Kidney epithelial cell (primary cell): Measurements from ENCODE around the gene ITIH3. TPM values are rescaled to one million over a fixed set of nuclear protein-coding genes. Genes with fewer than 3 reads are reported as not detected.

Experiments used
- DNase-seq: peaks from one replicate; pipeline ENCODE4 v3.0.0-alpha.2; 2010; ENCODE audit warnings: low read depth
- H3K27me3 ChIP-seq: 2 replicates; pipeline ENCODE4 v1.6.0; 2011; ENCODE audit warnings: low read length; ENCODE audit not compliant: control insufficient read depth, insufficient read depth
- H3K36me3 ChIP-seq: 2 replicates; pipeline ENCODE4 v1.5.1; 2011; ENCODE audit warnings: low read length; ENCODE audit not compliant: control insufficient read depth, insufficient read depth
- H3K4me3 ChIP-seq: 2 replicates; pipeline ENCODE4 v1.5.1; 2011; ENCODE audit warnings: low read depth, mild to moderate bottlenecking, control low read depth, low read length
- total RNA-seq: library from RNA; depleted of rRNA; stranded (reverse); fragments of >200 nt; gene quantifications from 2 replicates; pipeline ENCODE4 v1.2.3, GENCODE V29; 2015
- TF ChIP-seq, protein P1 (sequence below): IDR thresholded peaks from 2 replicates; pipeline ENCODE4 v1.5.1; 2011; ENCODE audit warnings: mild to moderate bottlenecking, moderate library complexity, low read length, control low read depth, inconsistent platforms; ENCODE audit not compliant: insufficient read depth, poor library complexity, severe bottlenecking

The ITIH3 gene
- total RNA-seq, 1 donor from 2014 or later, result not detected

DNA sequence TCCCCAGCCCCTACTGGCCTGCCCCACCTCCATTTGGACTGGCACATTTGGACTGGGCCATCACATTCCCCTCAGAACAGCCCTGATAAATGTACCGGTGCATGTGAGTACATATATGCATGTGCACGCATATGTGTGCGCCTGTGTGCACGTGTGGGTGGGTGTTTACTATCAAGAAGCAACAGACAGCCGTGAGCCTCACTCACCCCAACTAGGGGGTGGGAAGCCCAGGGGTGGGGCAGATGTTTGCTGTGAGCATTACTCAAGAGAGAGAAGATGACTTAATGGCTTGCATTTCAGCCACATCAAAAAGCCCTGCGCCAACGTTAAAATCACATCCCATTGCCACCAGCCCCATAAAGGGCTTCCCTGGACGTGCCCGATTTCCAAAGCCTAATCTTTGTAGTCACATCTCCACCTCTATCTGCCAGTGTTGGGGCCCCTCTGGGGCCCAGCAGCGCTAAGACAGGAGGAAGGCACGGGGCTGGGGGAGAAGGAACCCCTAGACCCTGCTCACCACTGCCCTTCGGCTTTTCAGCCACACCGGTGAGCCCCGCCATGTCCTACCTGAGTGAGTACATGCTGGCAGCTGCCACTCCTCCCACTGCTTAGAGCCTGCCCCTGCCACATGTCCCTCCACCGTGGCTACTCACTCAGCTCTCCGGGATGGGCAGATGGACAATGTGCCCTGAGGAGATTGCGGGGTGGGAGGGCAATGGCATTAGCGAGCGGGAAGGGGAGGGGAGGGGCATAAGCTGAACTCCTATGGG, 10.9 kb downstream of the ITIH3 start:
- Histone ChIP-seq H3K4me3 (no peak overlapping the region), H3K27me3 (no peaks in the 10 kb centered on the region), H3K36me3 (no peaks in the 10 kb centered on the region)
- TF ChIP-seq, protein P1, sequence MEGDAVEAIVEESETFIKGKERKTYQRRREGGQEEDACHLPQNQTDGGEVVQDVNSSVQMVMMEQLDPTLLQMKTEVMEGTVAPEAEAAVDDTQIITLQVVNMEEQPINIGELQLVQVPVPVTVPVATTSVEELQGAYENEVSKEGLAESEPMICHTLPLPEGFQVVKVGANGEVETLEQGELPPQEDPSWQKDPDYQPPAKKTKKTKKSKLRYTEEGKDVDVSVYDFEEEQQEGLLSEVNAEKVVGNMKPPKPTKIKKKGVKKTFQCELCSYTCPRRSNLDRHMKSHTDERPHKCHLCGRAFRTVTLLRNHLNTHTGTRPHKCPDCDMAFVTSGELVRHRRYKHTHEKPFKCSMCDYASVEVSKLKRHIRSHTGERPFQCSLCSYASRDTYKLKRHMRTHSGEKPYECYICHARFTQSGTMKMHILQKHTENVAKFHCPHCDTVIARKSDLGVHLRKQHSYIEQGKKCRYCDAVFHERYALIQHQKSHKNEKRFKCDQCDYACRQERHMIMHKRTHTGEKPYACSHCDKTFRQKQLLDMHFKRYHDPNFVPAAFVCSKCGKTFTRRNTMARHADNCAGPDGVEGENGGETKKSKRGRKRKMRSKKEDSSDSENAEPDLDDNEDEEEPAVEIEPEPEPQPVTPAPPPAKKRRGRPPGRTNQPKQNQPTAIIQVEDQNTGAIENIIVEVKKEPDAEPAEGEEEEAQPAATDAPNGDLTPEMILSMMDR, result no peak
- no peak for DNase-seq

DNA sequence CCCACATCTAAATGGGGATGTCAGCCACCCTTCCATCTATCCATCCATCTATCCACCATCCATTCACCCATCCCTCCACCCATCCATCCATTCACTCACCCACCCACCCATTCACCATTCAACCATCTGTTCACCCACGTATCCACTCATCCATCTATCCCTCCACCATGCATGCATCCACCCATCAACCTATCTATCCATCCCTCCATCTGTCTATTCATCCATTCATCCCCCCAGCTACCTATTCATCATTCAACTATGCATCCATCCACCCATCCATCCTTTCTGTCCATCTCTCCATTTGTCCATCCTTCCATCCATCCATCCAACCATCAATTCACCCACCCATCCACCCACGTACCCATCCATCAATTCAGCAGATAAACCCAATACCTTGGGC, 14.6 kb downstream of the ITIH3 start:
- Histone ChIP-seq H3K4me3 (no peak overlapping the region), H3K27me3 (no peaks in the 10 kb centered on the region), H3K36me3 (no peaks in the 10 kb centered on the region)
- TF ChIP-seq, protein P1, result no peak
- no peak for DNase-seq

GRCh38 chr3:52809662-52810377, 15.2 kb downstream of the ITIH3 start:
- TF ChIP-seq, protein P1, result no peak
- Histone ChIP-seq H3K27me3 (no peaks in the 10 kb centered on the region), H3K4me3 (no peak overlapping the region), H3K36me3 (no peaks in the 10 kb centered on the region)
- DNase-seq, result no peak

DNA sequence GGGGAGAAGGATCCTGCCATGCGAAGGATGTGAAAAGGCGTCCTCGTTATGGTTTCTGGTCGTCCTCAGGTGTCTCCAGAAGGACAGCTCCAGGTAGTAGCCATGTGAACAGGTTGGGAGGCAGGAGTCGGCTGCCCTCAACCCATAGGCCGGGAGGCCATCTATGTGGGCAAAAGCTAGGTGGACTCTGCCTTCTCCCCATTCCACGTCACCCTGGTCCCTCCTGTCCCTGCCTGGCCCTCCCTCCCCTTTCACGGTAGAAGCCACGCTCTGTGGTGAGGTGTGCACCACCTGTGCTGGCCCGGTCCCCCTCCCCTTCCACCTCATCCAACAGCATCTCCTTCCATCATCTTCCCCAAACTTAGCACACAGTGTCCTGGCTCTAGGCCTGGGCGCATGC, 16.3 kb downstream of the ITIH3 start:
- DNase-seq, result no peak
- Histone ChIP-seq H3K4me3 (no peak overlapping the region), H3K36me3 (no peaks in the 10 kb centered on the region), H3K27me3 (no peaks in the 10 kb centered on the region)
- TF ChIP-seq, protein P1, result no peak

DNA sequence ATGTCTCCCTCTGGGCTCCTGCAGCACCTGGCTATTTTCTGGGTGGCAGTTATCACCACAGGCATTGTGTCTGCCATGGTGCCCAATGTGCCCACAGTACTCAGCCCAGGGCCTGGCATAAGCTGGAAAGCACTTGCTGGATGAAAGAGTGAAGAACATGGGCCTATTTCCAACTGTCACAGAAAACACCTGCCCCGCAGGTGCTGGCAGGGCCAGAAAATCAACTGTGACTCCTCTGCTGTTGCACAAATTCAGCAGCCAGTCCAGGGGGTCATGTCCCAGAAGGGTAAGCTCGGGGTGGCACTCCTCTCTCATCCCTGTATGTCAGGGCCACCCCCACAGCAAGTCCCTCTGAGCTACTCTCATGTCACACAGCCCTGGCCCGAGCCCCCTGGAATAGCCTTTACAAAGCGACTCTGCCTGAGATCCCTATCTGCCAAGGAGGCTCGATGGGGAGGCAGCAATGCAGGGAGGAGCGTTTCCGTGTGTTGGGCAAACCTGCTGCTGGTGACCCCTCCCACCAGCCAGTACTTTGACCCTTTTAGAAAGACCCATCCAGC, 16.9 kb downstream of the ITIH3 start:
- Histone ChIP-seq H3K4me3 (no peak overlapping the region), H3K36me3 (no peaks in the 10 kb centered on the region), H3K27me3 (no peaks in the 10 kb centered on the region)
- TF ChIP-seq, protein P1, result no peak
- no peak for DNase-seq

DNA sequence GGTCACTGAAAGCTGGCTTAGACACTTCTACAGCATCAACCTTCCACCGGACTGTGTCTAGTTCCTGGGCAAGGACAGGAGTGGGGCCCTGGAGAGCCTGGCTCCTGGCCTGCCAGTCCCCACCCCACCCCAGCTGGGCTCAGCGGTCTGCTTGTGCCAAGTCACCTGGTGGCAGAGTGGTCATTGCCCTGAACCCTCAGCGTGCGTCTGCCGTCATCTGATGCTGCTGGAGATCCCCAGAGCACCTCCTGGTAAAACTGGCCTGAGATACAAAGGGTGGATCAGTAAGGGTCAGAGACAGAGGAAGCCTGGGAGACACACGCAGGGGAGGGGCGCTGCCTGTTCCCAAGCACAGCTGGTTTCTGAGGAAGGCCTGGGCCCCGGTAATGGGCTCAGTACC, 19.2 kb downstream of the ITIH3 start:
- Histone ChIP-seq H3K27me3 (no peaks in the 10 kb centered on the region), H3K36me3 (no peaks in the 10 kb centered on the region)
- TF ChIP-seq, protein P1, result no peak

More for the DNA sequence above, 19.2 kb downstream of the ITIH3 start:
- DNase-seq, result no peak
- H3K4me3 ChIP-seq, result no peak overlapping the region
